Neutrophil (primary cell): Measurements from ENCODE around the gene MCF2L.

Experiments
- H3K27ac ChIP-seq: fragments of 200-600 bp; sonication (generic); 2 replicates; pipeline ENCODE4 v1.5.1; 2016; ENCODE audit warnings: mild to moderate bottlenecking, moderate library complexity
- H3K27me3 ChIP-seq: fragments of 200-600 bp; sonication (generic); 2 replicates; pipeline ENCODE4 v1.6.0; 2016; ENCODE audit warnings: mild to moderate bottlenecking
- H3K36me3 ChIP-seq: fragments of 200-600 bp; sonication (generic); 2 replicates; pipeline ENCODE4 v1.5.1; 2017
- H3K4me1 ChIP-seq, 2 experiments: fragments of 200-600 bp in 1 of 2; sonication (generic) in 1 of 2; 1 replicate in 1 of 2; 2 replicates in 1 of 2; pipeline versions ENCODE4 v1.5.1 to v1.6.1; 2013 to 2016; ENCODE audit warnings: low read depth in 1 of 2, low read length in 1 of 2, mild to moderate bottlenecking in 1 of 2, moderate library complexity in 1 of 2; ENCODE audit not compliant: control insufficient read depth in 1 of 2, insufficient read depth in 1 of 2
- H3K4me3 ChIP-seq, 2 experiments: fragments of 200-600 bp in 1 of 2; sonication (generic) in 1 of 2; 1 replicate in 1 of 2; 2 replicates in 1 of 2; pipeline ENCODE4 v1.5.1; 2013 to 2016; ENCODE audit warnings: low read depth in 1 of 2, low read length in 1 of 2, mild to moderate bottlenecking in 1 of 2, moderate library complexity in 1 of 2
- H3K9me3 ChIP-seq: fragments of 200-600 bp; sonication (generic); 2 replicates; pipeline ENCODE4 v1.5.1; 2016
- CTCF ChIP-seq: fragments of 200-600 bp; sonication (generic); IDR thresholded peaks from 2 replicates; pipeline ENCODE4 v1.5.1; 2016; ENCODE audit warnings: antibody characterized with exemption

The MCF2L gene

GRCh38 chr13:113142876-113143275, 173.9 kb downstream of the MCF2L start:
- Histone ChIP-seq H3K9me3 (no peaks in the 10 kb centered on the region), H3K27me3 (peaks cover 5% of the 10 kb centered on the region), H3K4me1 (no peaks in the 10 kb centered on the region), H3K27ac (no peak overlapping the region), H3K36me3 (no peaks in the 10 kb centered on the region), H3K4me3 (no peak overlapping the region)
- no peak for TF ChIP-seq CTCF

GRCh38 chr13:113143466-113144254, 174.6 kb downstream of the MCF2L start:
- H3K9me3 ChIP-seq = no peaks in the 10 kb centered on the region
- no peak for TF ChIP-seq CTCF
- H3K4me1 ChIP-seq = no peaks in the 10 kb centered on the region
- H3K27ac ChIP-seq = no peak overlapping the region
- H3K36me3 ChIP-seq = no peaks in the 10 kb centered on the region
- H3K27me3 ChIP-seq = peaks cover 4% of the 10 kb centered on the region
- H3K4me3 ChIP-seq = no peak overlapping the region

- Histone ChIP-seq H3K9me3 (no peaks in the 10 kb centered on the region), H3K4me3 (no peak overlapping the region), H3K4me1 (no peaks in the 10 kb centered on the region), H3K27ac (no peak overlapping the region), H3K36me3 (no peaks in the 10 kb centered on the region), H3K27me3 (peaks cover 4% of the 10 kb centered on the region)
- no peak for TF ChIP-seq CTCF
Observed at GRCh38 chr13:113144255-113144629, 175.2 kb downstream of the MCF2L start.

- Histone ChIP-seq H3K27me3 (peaks cover 6% of the 10 kb centered on the region), H3K4me3 (no peak overlapping the region), H3K9me3 (no peaks in the 10 kb centered on the region), H3K4me1 (no peaks in the 10 kb centered on the region), H3K36me3 (no peaks in the 10 kb centered on the region), H3K27ac (no peak overlapping the region)
- no peak for TF ChIP-seq CTCF
Observed at GRCh38 chr13:113145496-113145895, 176.5 kb downstream of the MCF2L start.

- no peak for TF ChIP-seq CTCF
- no peaks in the 10 kb centered on the region for H3K36me3 ChIP-seq
Observed at GRCh38 chr13:113145911-113146598, 177.0 kb downstream of the MCF2L start.

More at GRCh38 chr13:113145911-113146598, 177.0 kb downstream of the MCF2L start:
- Histone ChIP-seq H3K4me3 (no peak overlapping the region), H3K27ac (no peak overlapping the region), H3K27me3 (peaks cover 12% of the 10 kb centered on the region), H3K9me3 (no peaks in the 10 kb centered on the region), H3K4me1 (no peaks in the 10 kb centered on the region)
